Tibial artery (tissue), 4 donors: ENCODE measurements around the gene ADCY3.

Experiments used
- DNase-seq, 2 donors: peaks; one replicate each; pipeline ENCODE4 v3.0.0-alpha.2; 2019
- H3K27ac ChIP-seq, 2 donors: fragments of 200-600 bp; sonication (generic) in 1 of 2; 1 replicate in 1 of 2; 2 replicates in 1 of 2; pipeline ENCODE4 v1.5.1; 2018 to 2019; ENCODE audit warnings: mild to moderate bottlenecking in 1 of 2
- H3K27me3 ChIP-seq, 2 donors: fragments of 200-600 bp; sonication (generic) in 1 of 2; one replicate each; pipeline versions ENCODE4 v1.5.1 to v1.6.0; 2016 to 2019
- H3K36me3 ChIP-seq, 3 donors: fragments of 200-600 bp; sonication (generic) in 2 of 3; one replicate each; pipeline ENCODE4 v1.5.1; 2016 to 2019; ENCODE audit warnings: mild to moderate bottlenecking in 2 of 3
- H3K4me1 ChIP-seq, 4 donors: fragments of 200-600 bp; sonication (generic) in 2 of 4; 1 replicate in 3 of 4; 2 replicates in 1 of 4; pipeline ENCODE4 v1.5.1; 2016 to 2019
- H3K4me3 ChIP-seq, 2 donors: fragments of 200-600 bp; sonication (generic) in 1 of 2; 1 replicate in 1 of 2; 2 replicates in 1 of 2; pipeline ENCODE4 v1.5.1; 2018 to 2019; ENCODE audit warnings: mild to moderate bottlenecking in 2 of 2
- H3K9me3 ChIP-seq, 3 donors: fragments of 200-600 bp; sonication (generic) in 1 of 3; one replicate each; pipeline ENCODE4 v1.5.1; 2016 to 2019
- intact Hi-C: fragments of 100-400 bp; cut with DNase I; formaldehyde crosslinking; loops from one replicate; pipeline ENCODE4 v1.15.0; 2023; ENCODE audit warnings: low total_unique reads
- TF ChIP-seq, protein P1 (sequence below), 2 experiments: fragments of 200-600 bp in 1 of 2; fragments of 450-650 bp in 1 of 2; IDR thresholded peaks; one replicate each; pipeline ENCODE4 v1.5.1; 2017 to 2019; ENCODE audit warnings: antibody characterized with exemption in 2 of 2, mild to moderate bottlenecking in 1 of 2, moderate library complexity in 1 of 2

ADCY3 gene

GRCh38 chr2:24914713-24915112 is 5.3 kb downstream of the ADCY3 start:
- Histone ChIP-seq H3K27me3 (no peaks in the 10 kb centered on the region), H3K27ac (no peak overlapping the region), H3K36me3 (peaks cover 0 to 23% (median 7%) of the 10 kb centered on the region in 3 donors), H3K9me3 (no peaks in the 10 kb centered on the region), H3K4me1 (peaks cover 0 to 60% (median 32%) of the 10 kb centered on the region in 4 donors), H3K4me3 (no peak overlapping the region)
- intact Hi-C loops, result loop anchor here (5.0 kb wide), 1 partner anchor 53 kb away; no protein-coding TSS in a partner anchor
- TF ChIP-seq, protein P1, sequence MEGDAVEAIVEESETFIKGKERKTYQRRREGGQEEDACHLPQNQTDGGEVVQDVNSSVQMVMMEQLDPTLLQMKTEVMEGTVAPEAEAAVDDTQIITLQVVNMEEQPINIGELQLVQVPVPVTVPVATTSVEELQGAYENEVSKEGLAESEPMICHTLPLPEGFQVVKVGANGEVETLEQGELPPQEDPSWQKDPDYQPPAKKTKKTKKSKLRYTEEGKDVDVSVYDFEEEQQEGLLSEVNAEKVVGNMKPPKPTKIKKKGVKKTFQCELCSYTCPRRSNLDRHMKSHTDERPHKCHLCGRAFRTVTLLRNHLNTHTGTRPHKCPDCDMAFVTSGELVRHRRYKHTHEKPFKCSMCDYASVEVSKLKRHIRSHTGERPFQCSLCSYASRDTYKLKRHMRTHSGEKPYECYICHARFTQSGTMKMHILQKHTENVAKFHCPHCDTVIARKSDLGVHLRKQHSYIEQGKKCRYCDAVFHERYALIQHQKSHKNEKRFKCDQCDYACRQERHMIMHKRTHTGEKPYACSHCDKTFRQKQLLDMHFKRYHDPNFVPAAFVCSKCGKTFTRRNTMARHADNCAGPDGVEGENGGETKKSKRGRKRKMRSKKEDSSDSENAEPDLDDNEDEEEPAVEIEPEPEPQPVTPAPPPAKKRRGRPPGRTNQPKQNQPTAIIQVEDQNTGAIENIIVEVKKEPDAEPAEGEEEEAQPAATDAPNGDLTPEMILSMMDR (IDR thresholded peaks at IDR 0.05), result no peak
- no peak for DNase-seq

GRCh38 chr2:24913911-24914310 is 6.1 kb downstream of the ADCY3 start:
- no peaks in the 10 kb centered on the region for H3K27me3 ChIP-seq
- H3K4me1 ChIP-seq, result peaks cover 0 to 57% (median 29%) of the 10 kb centered on the region in 4 donors
- TF ChIP-seq, protein P1 (IDR thresholded peaks at IDR 0.05), result no peak
- H3K4me3 ChIP-seq, result no peak overlapping the region
- peak in 1 of 2 donors; percentile 49 for DNase-seq
- intact Hi-C loops, result no loop called here
- no peaks in the 10 kb centered on the region for H3K9me3 ChIP-seq
- H3K27ac ChIP-seq, result no peak overlapping the region
- H3K36me3 ChIP-seq, result peaks cover 0 to 23% (median 7%) of the 10 kb centered on the region in 3 donors

- peak in 1 of 2 donors; percentile 59 for DNase-seq
- H3K27ac ChIP-seq, result no peak overlapping the region
- H3K36me3 ChIP-seq, result peaks cover 0 to 20% (median 4%) of the 10 kb centered on the region in 3 donors
- H3K27me3 ChIP-seq, result no peaks in the 10 kb centered on the region
- no peaks in the 10 kb centered on the region for H3K9me3 ChIP-seq
- intact Hi-C loops, result no loop called here
- TF ChIP-seq, protein P1 (IDR thresholded peaks at IDR 0.05), result no peak
- H3K4me1 ChIP-seq, result peaks cover 0 to 48% (median 20%) of the 10 kb centered on the region in 4 donors
- no peak overlapping the region for H3K4me3 ChIP-seq
Measured at GRCh38 chr2:24912986-24913385, 7.1 kb downstream of the ADCY3 start.

DNA sequence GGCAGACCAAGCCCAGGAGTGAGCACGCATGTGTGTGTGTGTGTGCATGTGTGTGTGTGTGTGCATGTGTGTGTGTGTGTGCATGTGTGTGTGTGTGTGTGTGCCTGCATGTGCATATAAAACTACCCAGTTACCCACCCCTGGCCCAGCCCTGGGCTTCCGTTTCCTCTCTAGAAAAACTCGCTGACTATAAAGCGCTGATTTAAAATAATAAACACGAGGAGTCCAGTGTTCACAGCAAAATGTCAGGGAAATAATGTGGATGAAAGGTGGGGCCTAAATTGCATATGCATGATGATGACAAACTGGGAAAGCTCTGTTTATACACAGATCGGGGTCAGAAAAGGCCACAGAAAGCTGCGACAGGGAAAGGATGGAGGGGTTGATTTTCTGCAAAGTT is 7.5 kb downstream of the ADCY3 start:
- no peak for DNase-seq
- Histone ChIP-seq H3K27me3 (no peaks in the 10 kb centered on the region), H3K4me1 (peaks cover 0 to 44% (median 17%) of the 10 kb centered on the region in 4 donors), H3K9me3 (no peaks in the 10 kb centered on the region), H3K27ac (no peak overlapping the region), H3K4me3 (no peak overlapping the region), H3K36me3 (peaks cover 0 to 19% (median 0%) of the 10 kb centered on the region in 3 donors)
- intact Hi-C loops, result no loop called here
- TF ChIP-seq, protein P1 (IDR thresholded peaks at IDR 0.05), result no peak

GRCh38 chr2:24910245-24910644 is 9.8 kb downstream of the ADCY3 start:
- H3K36me3 ChIP-seq, result peaks cover 0 to 19% (median 0%) of the 10 kb centered on the region in 3 donors
- TF ChIP-seq, protein P1 (IDR thresholded peaks at IDR 0.05), result no peak
- intact Hi-C loops, result no loop called here
- H3K4me3 ChIP-seq, result no peak overlapping the region
- DNase-seq, result peak in 1 of 2 donors; percentile 5
- no peaks in the 10 kb centered on the region for H3K9me3 ChIP-seq
- H3K27me3 ChIP-seq, result no peaks in the 10 kb centered on the region
- peaks cover 0 to 22% (median 4%) of the 10 kb centered on the region in 4 donors for H3K4me1 ChIP-seq
- H3K27ac ChIP-seq, result no peak overlapping the region
